GM19324 (cell line): ENCODE measurements around the gene PSMB7.

Experiments used
- ATAC-seq: cut with Tn5 transposase; IDR thresholded peaks from one replicate; pipeline ENCODE4 v1.9.1; 2021; ENCODE audit warnings: mild to moderate bottlenecking, moderate library complexity; ENCODE audit not compliant: unreplicated experiment, low FRiP score

Gene PSMB7

GRCh38 chr9:124332361-124333202 is 82.7 kb downstream of the PSMB7 start:
- no peak for ATAC-seq

- ATAC-seq, result no peak
These were observed 83.7 kb downstream of the PSMB7 start for GRCh38 chr9:124331580-124331979.

- ATAC-seq, result no peak
These were observed 85.1 kb downstream of the PSMB7 start for GRCh38 chr9:124330011-124330697.

- ATAC-seq, result no peak
These were observed 85.9 kb downstream of the PSMB7 start for GRCh38 chr9:124329206-124329792.

- no peak for ATAC-seq
These were observed 87.0 kb downstream of the PSMB7 start for GRCh38 chr9:124328285-124328684.

GRCh38 chr9:124327491-124327890 is 87.8 kb downstream of the PSMB7 start:
- no peak for ATAC-seq

- ATAC-seq, result no peak
These were observed 88.9 kb downstream of the PSMB7 start for GRCh38 chr9:124326378-124326777.

- no peak for ATAC-seq
These were observed 89.4 kb downstream of the PSMB7 start for GRCh38 chr9:124325816-124326215.

GRCh38 chr9:124323904-124324303 is 91.3 kb downstream of the PSMB7 start:
- no peak for ATAC-seq

- ATAC-seq, result no peak
These were observed 92.4 kb downstream of the PSMB7 start for GRCh38 chr9:124322618-124323432.

GRCh38 chr9:124321935-124322334 is 93.3 kb downstream of the PSMB7 start:
- no peak for ATAC-seq

- ATAC-seq, result no peak
These were observed 93.8 kb downstream of the PSMB7 start for GRCh38 chr9:124321416-124321815.

- no peak for ATAC-seq
These were observed 94.9 kb downstream of the PSMB7 start for GRCh38 chr9:124320062-124320973.

GRCh38 chr9:124315882-124316281 is 99.4 kb downstream of the PSMB7 start:
- ATAC-seq, result no peak

- ATAC-seq, result no peak
These were observed 101.3 kb downstream of the PSMB7 start for GRCh38 chr9:124313940-124314339.

- ATAC-seq, result no peak
These were observed 102.7 kb downstream of the PSMB7 start for GRCh38 chr9:124312290-124313265.

- ATAC-seq, result no peak
These were observed 104.0 kb downstream of the PSMB7 start for GRCh38 chr9:124311283-124311682.

- no peak for ATAC-seq
These were observed 105.6 kb downstream of the PSMB7 start for GRCh38 chr9:124309667-124310084.
